Measurements from ENCODE around the gene VPS35L.

VPS35L gene

DNA sequence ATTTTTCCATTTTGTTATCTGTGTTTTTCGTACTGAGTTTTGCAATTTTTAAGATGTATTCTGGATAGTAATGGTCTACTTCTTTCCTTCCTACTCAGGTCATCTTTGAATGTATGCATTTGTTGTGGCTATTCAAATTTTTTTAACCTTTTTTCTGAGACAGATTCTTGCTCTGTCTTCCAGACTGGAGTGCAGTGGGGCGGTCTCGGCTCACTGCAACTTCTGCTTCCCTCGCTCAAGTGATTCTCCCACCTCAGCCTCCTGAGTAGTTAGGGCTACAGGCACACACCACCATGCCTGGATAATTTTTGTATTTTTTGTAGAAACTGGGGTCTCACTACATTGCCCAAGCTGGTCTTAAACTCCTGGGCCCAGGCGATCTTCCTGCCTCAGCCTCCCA is 33.6 kb downstream of the VPS35L start:
- in situ Hi-C loops (cut with MboI; ENCODE audit: low sequenced_read_pairs): no loop called here

DNA sequence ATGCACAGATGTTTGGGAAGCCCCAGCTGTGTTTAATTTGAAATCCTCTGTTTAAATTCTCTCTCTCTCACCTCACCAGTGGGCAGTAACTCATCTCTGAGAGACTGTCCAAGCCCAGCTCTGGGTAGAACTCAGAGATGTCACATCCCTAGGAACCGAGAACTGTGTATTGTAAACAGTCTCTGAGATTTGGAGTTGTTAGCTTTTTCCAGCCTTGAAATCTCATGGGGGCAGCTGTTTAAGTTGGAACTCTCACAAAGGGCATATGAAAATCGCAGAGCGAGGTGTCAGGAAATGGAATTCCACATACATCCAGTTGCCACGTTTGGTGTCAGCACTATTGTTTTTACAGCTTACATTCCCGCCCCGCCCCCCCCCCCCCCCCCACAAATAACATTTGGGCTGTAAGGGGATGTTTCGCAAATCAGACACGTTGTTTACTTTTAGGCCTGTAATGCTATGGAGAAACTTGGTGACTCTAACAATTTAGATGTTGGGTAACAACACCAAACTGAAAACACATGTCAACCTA is 34.3 kb downstream of the VPS35L start:
- in situ Hi-C loops (cut with MboI; ENCODE audit: low sequenced_read_pairs): loop anchor here (10.0 kb wide), 1 partner anchor 295 kb away; the partner anchor contains the start of gene GPRC5B

DNA sequence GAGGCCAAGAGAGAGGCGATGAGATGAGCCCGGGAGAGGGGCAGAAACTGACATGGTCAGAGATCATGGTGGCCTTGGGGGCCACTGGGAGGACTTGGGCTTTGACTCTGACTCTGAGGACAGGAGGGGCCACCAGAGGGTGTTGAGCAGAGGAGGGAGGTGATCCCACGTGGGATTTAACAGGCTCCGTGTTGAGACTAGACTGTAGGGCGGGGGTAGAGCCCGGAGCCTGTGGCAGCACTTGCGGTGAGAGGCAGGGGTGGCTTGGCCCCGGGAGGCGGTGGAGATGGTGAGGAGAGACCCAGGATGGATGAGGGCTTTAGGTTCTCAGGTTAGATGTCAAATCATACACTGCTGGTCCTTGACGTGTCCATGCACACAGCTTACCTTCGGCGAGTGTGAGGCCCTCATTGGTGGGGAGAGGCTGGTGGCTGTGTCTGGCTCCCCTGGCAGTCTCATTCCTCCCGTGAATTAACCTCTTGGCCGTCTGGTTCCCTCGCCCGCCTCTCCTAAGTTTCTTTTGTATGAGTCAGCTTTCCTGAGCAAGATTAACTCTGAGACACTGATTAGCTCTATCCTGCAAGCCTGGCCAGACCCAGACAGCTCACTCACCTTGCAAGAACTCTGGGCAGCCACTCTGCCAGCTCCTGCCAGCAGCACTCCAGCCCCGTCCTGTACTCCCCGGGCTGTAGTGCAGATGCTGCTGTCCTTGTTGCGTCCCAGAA is 39.7 kb downstream of the VPS35L start:
- in situ Hi-C loops (cut with MboI; ENCODE audit: low sequenced_read_pairs): loop anchor here (10.0 kb wide), 1 partner anchor 290 kb away; the partner anchor contains the start of gene GPRC5B

DNA sequence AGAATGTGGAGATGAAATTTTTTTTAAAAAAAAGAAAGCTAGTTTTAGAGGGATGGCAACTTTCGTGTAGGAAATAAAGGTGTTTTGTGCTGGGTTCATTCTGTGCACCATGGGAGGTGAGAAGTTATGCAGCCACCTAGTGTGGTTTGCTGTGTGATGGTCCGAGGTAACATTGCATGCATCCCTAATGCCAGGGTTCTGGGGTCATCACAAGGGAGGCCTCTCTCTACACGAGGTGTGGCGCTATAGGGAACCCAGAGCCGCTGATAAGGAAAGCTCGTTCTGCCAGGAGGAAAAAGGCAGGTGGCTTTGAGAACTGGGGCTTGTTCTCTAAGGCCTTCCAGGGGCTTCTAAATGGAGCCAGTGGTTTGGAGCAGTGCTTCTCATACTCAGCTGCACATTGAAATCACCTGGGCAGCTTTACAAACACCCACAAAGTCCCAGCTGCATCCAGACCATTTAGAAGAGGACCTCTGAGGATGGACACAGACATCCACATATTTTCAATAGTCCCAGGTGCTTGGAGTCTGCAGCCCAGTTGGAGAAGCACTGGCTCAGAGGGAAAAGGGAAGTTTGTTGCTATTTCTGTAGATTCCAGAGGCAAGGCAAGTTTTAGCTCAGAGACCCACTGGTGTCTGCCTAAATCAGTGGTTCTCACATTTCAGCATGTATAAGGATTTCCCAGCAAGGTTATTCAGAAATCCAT is 43.5 kb downstream of the VPS35L start:
- in situ Hi-C loops (cut with MboI; ENCODE audit: low sequenced_read_pairs): loop anchor here (10.0 kb wide), 1 partner anchor 286 kb away; the partner anchor contains the start of gene GPRC5B

DNA sequence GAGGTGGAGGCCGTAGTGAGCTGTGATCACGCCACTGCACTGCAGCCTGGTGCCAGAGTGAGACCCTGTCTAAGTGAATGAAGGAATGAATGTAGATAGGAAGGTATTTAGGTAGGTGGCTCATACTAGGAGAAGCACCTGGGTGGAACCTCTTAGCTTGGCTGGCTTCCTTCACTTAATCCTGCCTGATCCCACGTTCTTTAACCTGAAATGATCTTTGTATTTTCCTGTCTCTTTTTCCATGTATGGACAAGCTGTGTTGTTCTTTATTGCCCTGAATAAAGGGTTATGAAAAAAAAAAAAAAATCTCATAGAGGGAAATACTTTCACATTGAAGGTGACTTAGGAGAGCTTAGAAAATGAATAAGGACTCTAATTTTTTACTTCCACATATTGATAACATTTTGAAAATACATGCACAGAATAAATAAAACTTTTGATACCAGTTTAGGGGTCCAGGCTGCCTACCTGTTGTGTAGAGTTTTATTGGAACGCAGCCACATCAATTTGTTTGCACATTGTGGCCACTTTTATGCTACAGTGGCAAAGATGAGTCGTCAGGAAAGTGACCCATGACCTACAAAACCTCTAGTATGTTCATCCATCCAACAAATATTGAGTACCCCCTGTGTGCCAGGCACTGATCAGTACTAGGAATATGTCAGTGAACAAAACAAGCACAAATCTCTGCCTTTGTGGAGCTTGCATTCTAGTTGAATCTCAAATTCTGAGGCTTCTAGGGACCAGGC is 44.6 kb downstream of the VPS35L start:
- in situ Hi-C loops (cut with MboI; ENCODE audit: low sequenced_read_pairs): loop anchor here (10.0 kb wide), 1 partner anchor 285 kb away; the partner anchor contains the start of gene GPRC5B

DNA sequence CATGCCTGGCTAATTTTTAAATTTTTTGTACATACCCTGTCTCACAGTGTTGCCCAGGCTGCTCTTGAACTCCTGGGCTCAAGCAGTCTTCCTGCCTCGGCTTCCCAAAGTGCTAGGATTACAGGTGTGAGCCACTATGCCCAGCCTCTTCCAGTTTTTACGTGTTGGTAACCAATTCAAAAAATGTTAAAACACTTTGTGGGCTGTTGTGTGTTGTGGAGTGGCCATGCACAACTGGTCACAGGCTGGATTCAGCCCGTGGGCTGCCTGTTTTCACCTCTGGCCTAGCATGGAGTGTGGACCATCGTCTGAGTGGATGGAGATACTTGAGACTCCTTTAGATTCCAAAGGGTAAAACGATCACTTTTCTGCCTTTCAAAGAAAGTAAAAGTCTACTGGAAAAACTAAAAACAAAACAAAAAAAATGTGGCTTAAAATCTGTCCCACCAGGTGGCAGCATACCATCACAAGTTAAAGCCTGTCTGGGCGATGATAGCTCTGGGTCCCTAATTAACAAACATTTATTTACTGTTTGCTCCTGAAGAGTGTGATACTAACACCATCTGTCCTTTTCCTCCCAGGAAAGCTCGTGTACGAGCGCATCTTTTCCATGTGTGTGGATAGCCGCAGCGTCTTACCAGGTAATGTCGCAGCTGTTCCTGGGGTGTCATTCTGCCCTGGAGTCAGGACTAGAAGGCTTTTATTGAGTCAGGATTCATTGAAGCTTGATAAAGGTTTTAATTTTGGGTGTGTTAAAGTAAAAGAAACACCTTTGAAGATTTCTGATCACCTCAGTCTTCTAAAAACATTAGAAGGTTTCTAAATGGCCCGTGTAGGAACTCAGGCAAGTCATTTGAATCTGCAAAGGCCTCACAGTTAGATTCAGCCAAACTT is 45.8 kb downstream of the VPS35L start:
- in situ Hi-C loops (cut with MboI; ENCODE audit: low sequenced_read_pairs): no loop called here

DNA sequence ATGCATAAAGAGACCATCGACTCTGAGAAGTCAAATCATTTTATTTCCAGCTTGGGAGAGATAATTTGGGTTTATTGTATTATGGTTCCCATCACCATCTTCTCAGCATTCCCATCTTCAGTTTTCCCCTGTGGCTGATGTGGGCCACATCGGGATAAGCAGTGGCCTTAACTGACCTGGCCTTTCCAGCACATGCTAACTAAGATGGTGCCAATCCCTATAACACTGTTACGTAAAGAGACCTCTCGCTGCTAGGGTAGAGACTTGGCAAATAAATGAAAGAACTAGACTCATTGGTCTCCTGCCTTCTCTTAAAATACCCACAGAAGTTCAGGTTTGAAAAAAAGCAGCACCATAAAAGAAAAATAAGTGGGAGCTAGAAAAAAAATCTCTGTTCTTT is 49.4 kb downstream of the VPS35L start:
- in situ Hi-C loops (cut with MboI; ENCODE audit: low sequenced_read_pairs): no loop called here

DNA sequence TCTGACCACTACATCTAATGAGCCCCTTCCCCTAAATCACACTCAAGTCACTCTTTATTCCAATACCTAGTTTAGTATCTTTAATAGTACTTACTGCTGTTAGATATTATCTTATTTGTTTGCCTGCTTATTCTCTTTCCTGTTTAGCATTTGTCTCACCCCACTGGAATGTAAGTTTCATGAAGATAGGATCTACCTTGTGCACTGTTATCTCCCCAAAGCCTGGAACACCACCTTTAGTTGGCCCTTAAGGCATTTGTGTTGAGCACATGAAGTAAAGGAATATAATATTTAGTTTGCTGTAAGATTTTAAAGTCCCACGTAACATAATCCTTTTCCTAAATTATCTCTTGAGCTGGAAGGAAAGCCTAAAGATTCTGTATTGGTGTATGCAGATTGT is 50.2 kb downstream of the VPS35L start:
- in situ Hi-C loops (cut with MboI; ENCODE audit: low sequenced_read_pairs): no loop called here

DNA sequence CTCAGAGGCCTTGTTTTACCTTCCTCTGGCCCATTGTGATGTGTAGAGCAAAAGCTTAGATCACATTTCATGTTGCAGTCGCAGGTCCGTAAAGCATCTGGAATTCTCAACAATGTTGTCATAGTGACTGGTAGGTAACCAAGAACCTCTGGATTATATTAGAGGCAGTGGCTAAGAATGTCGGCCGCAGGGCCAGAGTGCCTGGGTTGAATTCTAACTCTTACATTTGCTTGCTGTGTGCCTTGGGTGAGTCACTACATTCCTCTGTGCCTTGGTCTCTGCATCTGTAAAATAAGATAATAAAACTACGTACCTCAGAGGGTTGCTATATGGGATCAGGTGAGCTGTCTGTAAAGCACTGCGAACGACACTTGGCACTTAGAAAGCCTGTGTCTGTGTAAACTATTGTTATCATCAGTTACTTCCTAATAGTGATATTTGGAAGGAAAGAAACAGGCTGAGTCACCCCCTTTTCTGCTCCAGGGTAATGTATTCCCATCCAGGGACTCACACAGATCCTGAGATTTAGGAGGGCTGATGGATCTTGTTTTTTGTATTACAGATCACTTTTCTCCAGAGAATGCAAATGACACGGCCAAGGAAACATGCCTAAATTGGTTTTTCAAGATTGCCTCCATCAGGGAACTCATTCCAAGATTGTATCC is 52.2 kb downstream of the VPS35L start:
- in situ Hi-C loops (cut with MboI; ENCODE audit: low sequenced_read_pairs): no loop called here

DNA sequence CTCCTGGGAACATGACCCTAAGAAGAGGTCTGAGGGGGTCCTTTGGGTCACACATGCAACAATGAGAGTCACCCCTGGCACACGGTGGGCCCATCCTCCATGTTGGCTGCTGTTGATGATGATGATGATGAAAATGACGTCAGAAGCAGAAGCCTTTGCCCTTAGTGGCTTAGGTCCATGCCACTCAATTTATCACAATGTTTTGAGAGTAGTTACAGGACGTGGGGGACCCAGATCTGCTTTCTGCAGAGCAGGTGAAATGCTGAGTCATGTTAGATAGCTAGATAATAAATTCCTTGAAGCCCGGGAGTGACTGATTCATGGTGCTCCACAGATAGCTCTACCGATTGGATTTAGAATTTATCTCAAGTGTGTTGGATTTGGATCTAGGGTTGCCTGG is 53.9 kb downstream of the VPS35L start:
- in situ Hi-C loops (cut with MboI; ENCODE audit: low sequenced_read_pairs): no loop called here

DNA sequence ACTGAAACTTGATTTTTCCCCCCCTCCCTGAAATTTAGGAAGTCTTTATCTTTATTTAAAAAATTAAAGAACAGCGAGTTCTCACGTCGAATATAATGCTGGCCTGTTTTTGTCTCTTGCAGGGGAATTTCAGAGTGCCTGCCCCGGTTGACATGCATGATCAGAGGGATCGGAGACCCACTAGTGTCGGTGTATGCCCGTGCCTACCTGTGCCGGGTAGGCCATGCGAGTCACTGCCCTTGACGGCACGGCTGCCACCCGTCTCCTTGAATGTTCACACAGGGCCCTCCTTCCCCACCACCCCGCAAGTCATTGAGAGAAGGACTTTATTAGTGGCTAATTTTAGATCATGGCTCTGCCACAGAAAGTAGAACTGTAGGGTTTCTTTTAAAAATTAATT is 54.7 kb downstream of the VPS35L start:
- in situ Hi-C loops (cut with MboI; ENCODE audit: low sequenced_read_pairs): no loop called here

DNA sequence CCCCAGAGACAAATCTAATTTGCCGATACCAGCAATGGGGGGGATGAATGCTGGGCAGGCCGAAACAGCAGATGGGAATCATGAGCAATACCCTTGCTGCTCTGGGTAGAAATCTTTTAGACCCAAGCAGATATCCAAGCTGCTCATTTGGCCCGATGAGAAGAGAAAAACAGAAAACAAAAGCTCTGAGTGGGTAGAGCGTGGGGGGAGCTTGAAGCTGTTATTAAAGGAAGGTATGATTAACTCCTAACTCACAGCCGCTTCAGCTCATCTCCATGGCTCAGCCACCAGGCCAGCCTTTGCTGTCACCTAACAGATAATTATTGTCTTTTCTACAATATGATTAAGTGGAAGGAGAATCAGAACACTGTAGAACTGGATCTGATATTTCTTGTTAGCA is 58.3 kb downstream of the VPS35L start:
- in situ Hi-C loops (cut with MboI; ENCODE audit: low sequenced_read_pairs): no loop called here

DNA sequence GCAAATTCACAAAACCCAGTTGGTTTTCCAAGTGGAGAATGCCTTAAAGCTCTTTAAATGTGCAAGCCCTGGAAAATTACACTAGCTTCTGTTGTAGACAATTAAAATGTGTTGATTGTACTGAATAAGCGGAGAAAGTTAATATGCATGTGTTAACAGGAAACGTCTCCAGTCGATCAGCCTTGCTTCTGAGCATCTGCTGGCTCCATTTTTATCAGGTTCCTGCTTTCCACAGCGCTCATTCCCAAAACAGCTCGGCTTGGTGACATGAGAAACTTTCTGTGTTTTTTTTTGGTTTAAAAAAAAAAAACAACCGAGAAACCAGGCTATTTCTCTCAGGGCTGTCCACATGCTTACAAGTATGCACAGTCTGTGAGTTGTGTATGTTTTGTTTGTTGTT is 60.7 kb downstream of the VPS35L start:
- in situ Hi-C loops (cut with MboI; ENCODE audit: low sequenced_read_pairs): no loop called here

DNA sequence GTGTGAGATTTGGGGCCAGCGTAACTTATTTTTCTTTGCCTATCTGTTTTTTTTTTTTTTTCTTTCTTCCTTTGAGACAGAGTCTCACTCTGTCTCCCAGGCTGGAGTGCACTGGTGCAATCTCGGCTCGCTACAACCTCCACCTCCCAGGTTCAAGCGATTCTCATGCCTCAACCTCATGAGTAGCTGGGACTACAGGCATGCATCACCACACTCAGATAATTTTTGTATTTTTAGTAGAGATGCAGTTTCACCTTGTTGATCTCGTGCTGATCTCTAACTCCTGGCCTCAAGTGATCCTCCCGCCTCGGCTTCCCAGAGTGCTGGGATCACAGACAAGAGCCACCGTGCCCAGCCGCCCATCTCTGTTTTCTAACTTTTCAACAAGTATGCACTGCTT is 63.4 kb downstream of the VPS35L start:
- in situ Hi-C loops (cut with MboI; ENCODE audit: low sequenced_read_pairs): no loop called here

DNA sequence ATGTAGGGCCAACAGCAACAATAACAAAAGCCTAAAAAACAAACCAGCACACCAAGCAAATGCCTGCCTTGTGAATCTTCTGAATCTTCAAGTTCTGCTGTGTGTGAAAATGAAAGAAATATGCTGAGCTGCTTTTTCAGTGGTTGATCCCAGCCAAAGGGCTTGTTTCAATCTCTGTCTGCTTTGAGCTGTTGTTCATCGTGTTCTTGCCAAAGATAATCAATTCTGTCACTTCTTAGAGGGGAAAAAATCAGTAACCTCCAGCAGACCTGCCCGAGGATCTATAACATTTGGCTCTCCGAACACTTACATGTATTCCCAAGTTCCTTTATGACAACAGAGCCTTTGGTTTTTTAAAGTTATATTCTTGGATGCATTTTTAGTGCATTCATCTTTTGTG is 65.9 kb downstream of the VPS35L start:
- in situ Hi-C loops (cut with MboI; ENCODE audit: low sequenced_read_pairs): no loop called here

DNA sequence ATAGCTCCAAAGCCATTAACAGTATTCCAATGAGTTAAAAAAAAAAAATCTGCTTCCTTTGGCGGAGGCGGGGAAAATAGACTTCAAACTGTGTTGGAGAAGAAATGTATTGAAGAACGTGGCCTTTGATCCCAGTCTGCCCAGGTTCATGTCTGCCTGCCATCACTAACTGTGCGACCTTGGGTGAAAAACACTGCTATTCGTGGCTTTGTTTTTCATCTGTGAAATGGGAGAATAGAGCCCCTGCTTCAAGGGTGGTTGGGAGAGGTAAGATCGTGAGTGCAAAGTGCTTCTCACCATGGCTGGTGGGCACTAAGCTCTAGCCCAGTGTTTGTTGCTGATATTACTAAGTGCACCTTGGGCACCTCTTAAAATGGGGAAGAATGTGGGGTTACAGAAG is 69.5 kb downstream of the VPS35L start:
- in situ Hi-C loops (cut with MboI; ENCODE audit: low sequenced_read_pairs): no loop called here

DNA sequence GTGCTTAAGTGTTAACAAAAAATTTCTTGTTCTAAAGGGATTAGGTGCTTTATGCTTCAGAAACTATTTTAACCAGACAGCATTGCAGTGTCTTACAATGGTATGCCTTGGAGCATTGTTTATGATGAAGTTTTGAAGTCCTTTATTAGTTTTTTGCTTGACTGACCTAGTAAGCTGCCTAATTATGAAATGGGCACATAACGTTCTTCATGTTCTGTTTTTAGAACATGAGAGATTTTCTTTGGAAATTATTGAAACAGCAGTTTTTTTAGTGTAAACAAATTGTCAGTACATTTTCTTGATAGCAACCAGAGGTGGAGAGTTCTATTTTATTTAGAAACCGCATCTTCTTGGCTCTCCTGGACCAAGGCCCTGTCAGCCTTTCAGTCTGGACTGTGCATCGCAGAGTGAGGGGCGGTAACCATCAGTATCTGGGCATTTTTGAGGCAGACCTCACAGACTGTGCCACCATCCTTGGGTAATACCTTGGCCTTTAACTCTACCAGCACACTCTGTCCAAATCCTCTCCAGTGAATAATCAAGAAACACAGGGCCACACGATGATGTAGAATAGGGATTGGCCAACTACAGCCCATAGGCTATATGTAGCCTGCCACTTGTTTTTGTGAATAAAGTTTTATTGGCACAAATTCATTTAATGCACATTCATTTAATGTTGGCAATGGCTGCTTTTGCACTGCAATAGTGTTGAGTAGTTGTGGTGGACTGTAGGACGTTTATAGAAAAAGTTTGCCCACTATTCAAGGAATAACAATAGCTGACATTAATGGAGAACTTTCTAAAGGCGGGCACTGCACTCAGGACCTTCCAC is 81.1 kb downstream of the VPS35L start:
- in situ Hi-C loops (cut with MboI; ENCODE audit: low sequenced_read_pairs): no loop called here

DNA sequence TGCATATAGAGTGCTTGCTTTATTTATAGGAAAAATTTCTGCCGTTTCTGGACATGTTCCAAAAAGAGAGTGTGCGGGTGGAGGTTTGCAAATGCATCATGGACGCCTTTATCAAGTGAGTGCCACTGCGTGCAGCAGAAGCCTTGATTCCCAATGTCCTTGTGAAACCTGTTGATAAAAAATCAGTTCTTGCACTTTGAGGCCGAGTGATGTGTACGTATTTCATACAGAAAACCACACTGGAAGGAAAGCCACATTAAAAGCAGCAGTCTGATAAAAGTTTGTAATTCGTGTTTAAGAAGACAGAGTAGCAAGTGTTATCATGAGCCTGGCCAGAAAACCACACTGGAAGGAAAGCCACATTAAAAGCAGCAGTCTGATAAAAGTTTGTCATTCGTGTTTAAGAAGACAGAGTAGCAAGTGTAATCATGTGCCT is 84.5 kb downstream of the VPS35L start:
- in situ Hi-C loops (cut with MboI; ENCODE audit: low sequenced_read_pairs): no loop called here

DNA sequence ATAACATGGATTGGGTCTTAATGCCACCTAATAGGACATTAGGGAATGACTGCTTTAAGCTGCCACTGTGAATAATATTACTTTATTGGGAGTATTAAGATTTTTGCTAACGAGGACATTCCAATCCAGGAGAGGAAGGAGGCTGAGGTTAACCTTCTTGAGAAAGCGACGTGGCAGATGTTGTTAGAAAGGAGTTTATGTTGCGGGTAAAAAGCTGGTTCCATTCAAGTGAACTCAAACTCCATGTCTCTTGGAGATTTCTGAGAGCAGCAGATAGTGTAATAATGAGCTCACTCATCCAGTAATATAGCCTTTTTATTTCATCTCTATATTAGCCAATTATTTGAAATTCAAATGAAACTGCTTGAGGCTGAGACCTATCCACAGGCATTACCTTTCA is 87.0 kb downstream of the VPS35L start:
- in situ Hi-C loops (cut with MboI; ENCODE audit: low sequenced_read_pairs): no loop called here

Measured in HL-60/S4 treated with retinoic acid at 250 ng/mL for 4 days and 3 days (cell line).